Uterus (tissue), 2 donors: ENCODE measurements around the gene CENPF.
"Not testable (repeated sequence)": the region's sequence is repeated elsewhere in the genome, so short reads cannot be mapped to it uniquely, and the experiment has no call there.

ENCODE experiments used
- CTCF ChIP-seq, 4 experiments: fragments of 200-600 bp in 2 of 4; fragments of 450-650 bp in 2 of 4; sonication (generic) in 2 of 4; IDR thresholded peaks; one replicate each; pipeline ENCODE4 v1.5.1; 2016 to 2019; ENCODE audit warnings: antibody characterized with exemption in 4 of 4, mild to moderate bottlenecking in 2 of 4, moderate library complexity in 1 of 4
- POLR2A ChIP-seq, 2 donors: fragments of 450-650 bp; IDR thresholded peaks; one replicate each; pipeline ENCODE4 v1.6.1; 2016; ENCODE audit warnings: antibody characterized with exemption in 2 of 2, mild to moderate bottlenecking in 1 of 2, moderate library complexity in 1 of 2

GRCh38 chr1:214610136-214610535 lies 7.1 kb downstream of the CENPF start:
- TF ChIP-seq CTCF, POLR2A (IDR thresholded peaks at IDR 0.05): not testable (repeated sequence)
